HG03378 (cell line): ENCODE data around the gene HSPBAP1.

Source experiments
- ATAC-seq: cut with Tn5 transposase; IDR thresholded peaks from one replicate; pipeline ENCODE4 v1.9.1; 2021; ENCODE audit warnings: mild to moderate bottlenecking, moderate library complexity; ENCODE audit not compliant: unreplicated experiment

HSPBAP1 gene, protein sequence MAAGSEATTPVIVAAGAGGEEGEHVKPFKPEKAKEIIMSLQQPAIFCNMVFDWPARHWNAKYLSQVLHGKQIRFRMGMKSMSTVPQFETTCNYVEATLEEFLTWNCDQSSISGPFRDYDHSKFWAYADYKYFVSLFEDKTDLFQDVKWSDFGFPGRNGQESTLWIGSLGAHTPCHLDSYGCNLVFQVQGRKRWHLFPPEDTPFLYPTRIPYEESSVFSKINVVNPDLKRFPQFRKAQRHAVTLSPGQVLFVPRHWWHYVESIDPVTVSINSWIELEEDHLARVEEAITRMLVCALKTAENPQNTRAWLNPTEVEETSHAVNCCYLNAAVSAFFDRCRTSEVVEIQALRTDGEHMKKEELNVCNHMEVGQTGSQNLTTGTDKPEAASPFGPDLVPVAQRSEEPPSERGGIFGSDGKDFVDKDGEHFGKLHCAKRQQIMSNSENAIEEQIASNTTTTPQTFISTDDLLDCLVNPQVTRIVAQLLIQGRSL

DNA sequence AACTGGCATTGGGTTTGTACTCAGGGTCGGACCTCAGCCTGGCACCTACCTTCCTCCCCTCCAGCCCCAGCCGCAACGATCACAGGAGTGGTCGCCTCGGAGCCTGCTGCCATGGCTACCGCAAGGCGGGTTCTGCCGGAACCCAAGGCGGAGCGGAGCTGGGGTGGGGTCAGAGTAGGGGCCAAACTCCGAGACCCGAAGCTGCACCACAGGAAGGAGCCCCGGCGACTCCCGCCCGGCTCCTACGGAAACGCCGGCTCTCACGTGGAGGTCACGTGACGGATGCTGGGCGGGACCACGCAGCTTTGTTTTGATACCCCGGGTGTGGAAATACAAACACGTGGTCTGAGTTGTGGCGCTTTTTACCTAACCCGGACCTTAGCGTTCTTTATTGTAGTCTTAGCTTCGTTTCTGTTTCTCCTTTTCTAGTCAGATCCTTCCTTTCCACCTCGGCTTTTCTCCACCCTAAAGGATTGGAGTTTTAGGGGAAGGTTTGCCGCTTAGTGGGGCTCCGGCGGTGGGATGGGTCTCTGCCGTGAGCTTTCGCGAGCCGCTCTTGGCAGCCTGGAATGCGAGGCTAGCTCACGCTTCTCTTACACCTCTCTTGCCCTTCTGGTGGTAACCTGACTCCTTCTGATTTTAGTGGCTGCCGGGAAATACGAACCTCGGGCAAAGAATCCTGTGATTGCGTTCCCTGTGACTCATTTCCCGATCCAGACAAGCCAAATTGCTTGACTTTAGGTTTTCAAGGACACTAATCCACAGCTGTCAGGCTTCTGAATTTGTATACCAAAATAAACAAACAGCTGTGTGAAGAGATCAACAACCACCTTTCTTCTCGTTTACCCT lies at the start of gene HSPBAP1:
Gene HSPBAP1 (minus strand): TSS at position 264 of the 849 bp plus-strand sequence. CDS start 151 bp downstream, at position 113.
- ATAC-seq, result peak; percentile 45

DNA sequence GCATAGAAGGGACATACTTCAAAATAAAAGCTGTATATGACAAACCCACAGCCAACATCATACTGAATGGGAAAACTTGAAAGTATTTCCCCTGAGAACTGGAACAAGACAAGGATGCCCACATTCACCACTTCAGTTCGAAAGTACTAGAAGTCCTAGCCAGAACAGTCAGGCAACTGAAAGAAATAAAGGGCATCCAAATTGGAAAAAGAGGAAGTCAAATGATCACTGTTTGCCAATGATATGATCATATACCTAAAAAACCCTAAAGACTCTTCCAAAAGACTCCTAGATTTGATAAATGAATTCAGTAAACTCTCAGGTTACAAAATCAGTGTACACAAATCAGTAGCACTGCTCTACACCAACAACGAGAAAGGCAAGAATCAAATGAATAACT lies 42.0 kb upstream of the HSPBAP1 start:
- no peak for ATAC-seq

DNA sequence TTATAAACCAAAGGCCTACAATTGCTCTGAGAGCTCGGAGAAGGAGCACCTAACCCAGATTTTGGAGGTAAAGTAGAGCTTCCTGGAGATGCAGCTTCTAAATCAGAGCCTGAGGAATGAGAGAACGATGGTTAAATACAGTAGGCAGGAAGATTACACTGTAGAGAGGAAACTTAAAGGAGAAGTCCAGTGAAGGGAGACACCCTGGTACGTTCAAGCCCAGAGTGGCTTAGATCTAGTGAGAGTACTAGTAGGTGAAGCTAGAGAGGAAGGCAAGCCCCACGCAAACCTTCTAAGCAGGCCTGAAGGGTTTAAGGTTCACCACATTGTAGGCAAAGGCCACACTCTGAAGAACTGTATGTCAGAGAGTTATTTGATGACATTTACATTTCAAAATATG lies 34.6 kb upstream of the HSPBAP1 start:
- ATAC-seq, result no peak

DNA sequence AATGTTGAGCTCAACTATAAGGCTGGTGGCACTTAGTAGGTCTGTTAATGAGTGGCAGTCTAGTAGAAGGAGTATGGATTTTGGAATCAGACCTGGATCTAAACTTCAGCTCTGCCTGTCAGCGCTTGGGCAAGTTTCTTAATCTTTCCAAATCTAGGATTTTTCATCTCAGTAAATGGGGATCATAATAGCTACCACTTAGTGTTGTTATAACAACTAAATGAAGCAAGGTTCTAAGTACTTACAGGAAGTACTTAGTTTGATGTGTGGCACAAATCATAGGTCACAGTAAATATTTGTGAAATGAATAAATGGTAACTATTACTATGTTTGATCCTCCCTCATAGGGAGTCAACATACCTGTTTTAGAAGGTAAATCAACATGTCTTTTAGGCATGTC lies 32.6 kb upstream of the HSPBAP1 start:
- ATAC-seq, result no peak

DNA sequence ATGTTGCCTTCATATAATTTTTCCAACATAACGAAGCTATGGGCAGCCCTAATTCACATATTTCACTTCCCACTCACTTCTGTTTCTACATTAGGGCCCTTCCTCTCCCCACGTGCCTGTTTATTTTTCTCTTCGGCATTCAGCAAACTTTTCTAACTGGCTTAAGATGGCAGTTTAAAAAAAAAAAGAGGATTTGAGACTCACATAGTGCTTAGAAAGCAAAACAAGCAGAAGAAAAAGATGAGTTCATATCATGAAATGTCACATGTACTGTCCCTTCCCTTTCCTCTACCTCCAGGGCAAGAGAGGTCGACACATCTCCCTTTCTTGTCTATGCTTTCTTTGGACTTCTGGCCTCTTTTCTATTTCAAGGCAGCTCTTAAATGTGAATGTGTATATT lies 31.8 kb upstream of the HSPBAP1 start:
- no peak for ATAC-seq

DNA sequence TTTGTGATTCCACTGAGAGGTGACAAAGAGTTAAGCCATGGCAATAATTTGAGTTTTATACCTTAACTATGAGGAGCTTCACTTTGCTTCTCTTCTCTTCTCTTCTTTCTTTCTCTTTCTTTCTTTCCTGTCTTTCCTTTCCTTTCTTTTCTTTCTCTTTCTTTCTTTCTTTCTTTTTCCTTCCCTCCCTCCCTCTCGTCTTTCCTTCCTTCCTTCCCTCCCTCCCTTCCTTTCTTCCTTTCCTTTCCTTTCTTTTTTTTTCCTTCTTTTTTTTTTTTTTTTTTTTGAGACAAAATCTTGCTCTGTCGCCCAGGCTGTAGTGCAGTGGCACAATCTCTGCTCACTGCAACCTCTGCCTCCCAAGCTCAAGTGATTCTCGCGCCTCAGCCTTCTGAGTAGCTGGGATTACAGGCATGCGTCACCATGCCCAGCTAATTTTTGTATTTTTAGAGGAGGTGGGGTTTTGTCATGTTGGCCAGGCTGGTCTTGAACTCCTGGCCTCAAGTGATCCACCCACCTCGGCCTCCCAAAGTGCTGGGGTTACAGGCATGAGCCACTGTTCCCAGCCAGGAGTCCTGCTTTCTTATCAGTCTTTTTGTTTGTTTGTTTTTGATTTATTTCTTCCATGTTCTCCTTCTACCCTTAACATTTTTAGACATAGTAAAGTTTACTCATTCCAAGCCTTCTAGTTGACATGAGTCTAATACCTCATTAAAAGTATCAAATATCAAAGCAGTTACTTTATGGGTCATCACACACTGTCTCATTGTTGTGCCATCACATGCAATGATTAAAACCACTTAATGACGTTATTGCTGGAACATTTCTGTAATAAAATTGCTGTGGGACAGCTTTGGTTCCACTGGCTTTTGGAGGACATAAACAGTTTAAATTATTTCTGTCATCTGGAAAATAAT lies 31.1 kb upstream of the HSPBAP1 start:
- no peak for ATAC-seq

DNA sequence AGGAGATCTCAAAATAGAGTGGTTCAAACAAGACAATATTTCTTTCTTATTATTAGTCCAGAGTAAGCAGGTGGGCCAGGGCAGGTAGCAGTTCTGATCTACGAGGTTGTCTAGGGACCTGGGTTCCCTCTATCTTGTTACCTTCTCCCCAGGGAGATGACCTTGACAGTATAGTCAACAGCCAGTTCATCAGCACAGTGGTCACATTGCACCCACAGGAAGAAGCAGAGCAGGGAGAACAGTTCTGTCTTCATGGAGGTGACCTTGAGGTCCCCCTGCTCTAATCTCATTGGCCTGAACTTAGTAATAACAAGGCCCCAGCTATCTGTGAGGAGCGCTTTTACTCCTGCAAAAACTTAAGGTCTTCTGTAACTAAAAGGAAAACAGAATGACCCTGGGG lies 23.0 kb upstream of the HSPBAP1 start:
- no peak for ATAC-seq

DNA sequence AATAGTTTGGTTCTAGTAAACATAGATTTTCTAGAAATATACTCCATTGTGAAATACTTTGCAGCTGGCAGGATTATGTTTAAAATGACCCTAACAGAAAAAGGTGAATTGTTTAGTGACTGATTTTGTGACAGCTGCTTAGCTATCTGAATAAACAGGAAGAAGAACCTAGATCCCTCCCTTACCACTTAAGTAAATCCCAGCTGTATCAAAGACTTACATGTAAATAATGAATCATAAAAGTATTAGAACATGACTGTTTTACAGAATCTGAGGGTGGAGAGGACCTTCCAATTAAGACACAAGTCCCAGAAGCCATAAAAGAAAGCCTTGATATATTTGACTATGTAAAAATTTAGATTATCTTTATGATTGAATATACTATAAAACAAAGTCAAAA lies 17.1 kb upstream of the HSPBAP1 start:
- ATAC-seq, result no peak

DNA sequence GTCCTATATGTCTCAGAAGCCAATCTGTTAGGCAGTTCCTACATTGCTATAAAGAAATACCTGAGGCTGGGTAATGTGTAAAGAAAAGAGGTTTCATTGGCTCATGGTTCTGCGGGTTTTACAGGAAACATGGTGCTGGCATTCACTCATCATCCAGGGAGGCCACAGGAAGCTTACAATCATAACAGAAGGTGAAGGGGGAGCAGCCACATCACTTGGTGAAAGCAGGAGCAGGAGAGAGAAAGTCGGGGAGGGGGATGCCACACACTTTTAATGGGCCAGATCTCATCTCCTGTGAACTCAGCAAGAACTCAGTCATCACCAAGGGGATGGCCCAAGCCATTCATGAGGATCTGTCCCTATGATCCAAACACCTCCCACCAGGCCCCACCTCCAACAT lies 10.3 kb upstream of the HSPBAP1 start:
- ATAC-seq, result no peak

DNA sequence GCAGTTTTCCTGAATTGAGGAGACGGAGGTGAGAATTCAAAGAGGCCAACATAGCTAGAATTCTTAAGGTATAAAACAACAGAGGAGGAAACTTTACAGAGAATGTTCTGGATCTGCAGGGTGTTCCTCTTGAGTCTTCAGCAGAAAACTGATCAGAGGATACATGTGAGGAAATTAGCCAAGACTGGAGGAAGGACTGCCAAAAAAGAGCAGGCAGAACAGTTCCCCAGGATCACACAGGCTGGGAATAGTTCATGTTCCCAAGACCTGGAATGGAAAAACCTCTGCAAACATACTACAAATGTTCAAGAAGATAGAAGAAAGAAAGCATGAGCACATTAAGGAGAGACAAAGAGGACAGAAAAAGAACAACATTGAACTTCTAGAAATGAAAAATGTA lies 8.7 kb upstream of the HSPBAP1 start:
- no peak for ATAC-seq

DNA sequence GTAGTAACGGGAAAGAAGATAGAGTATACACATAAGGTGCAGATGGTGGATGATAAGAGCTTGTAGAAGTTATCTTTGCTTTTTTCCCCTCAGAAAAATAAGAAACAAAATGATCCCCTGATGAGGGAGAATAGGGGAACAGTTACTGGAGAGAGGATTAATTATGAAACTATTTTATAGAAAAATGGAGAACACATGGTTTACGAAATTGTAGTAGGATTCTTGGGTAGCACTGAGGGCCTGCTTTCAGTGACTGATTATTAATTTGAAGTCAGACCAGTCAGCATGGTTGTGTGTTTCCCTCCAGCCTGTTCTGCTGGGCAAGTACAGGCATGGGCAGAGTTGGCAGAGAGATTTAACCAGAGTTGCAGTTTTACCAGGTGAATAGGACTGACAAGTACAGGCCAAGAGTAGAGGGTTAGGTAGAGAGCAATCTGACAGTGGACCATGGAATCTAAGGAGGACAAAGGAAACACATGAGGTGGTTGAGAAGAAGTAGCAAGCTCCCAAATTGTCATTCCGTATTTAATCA lies 7.1 kb upstream of the HSPBAP1 start:
- no peak for ATAC-seq

DNA sequence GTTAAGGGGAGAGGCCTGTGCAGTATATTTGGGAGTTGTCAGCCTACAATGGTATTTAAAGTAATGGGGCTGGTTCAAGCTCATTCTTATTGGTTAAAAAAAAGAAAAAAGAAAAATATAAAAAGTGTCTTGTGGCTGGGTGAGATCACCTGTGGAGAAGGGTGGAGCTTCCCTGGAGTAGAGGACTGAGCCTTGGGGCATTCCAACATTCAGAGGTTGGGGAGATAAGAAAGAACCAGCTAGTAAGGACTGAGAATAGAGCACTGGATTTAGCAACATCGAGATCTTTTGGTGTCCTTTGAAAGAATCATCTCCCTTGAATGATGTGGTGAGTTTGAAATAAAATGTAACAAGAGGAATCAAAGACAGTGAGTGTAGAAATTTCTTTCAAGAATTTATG lies 6.4 kb upstream of the HSPBAP1 start:
- ATAC-seq, result no peak

DNA sequence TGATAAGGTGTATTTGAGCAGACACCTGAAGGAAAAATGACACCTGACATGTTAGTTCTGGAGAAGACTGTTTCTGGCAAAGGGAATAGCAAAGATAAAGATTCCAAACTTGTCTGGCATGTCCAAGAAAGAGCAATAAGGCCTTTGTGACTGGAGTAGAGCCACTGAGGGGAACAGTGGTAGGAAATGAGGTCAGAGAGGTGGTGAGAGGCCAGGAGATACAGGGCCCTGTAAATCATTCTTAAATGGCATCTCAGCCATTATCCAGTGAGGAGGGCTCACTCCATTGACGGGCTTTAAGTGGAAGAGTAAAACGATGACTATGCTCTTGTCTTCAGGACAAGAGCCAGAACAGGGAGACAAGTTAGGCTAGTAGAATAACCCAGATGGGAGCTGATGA lies 5.7 kb upstream of the HSPBAP1 start:
- no peak for ATAC-seq

DNA sequence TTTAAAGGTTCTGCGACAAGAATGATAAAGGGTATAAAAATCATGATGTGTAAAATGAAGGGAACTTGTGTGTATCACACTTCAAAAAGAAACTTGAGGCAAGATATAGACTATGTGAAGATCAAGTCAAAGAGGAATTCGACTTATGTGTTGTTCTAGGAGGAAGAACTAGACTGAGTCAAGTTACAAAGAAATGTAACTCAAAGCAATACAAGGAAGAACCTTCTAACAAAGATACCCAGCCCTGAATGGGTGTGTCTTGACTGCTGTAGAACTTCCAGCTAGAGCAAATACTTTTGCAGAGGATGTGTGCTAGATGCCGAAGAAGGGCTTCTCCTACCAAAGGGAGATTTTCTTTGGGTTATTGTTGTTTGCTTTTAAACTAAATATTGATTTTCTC lies 3.7 kb upstream of the HSPBAP1 start:
- ATAC-seq, result no peak

DNA sequence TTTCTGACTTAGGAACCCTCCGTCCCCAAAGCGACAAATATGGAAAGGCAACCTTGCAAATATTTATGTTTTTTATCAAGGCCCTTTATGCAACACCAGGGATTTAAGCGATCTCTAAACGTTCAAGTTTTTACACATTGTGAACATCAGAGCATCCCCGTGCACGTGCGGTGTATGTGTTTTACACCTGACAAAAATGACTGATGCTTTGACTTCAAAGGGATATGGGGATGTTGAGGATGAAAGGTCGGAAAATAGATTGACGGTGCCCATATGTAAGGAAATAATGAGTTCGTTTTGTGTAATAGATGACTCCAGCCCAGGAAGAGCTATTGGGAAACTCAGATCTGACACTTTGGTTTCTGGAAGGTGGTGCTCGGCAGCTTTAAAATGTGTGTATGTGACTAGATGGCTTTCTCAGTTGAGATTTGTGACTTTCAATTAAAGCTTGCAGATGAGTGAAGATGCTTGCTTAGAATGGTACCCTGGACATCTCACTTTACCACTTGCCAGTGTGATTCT lies 2.1 kb upstream of the HSPBAP1 start:
- no peak for ATAC-seq

DNA sequence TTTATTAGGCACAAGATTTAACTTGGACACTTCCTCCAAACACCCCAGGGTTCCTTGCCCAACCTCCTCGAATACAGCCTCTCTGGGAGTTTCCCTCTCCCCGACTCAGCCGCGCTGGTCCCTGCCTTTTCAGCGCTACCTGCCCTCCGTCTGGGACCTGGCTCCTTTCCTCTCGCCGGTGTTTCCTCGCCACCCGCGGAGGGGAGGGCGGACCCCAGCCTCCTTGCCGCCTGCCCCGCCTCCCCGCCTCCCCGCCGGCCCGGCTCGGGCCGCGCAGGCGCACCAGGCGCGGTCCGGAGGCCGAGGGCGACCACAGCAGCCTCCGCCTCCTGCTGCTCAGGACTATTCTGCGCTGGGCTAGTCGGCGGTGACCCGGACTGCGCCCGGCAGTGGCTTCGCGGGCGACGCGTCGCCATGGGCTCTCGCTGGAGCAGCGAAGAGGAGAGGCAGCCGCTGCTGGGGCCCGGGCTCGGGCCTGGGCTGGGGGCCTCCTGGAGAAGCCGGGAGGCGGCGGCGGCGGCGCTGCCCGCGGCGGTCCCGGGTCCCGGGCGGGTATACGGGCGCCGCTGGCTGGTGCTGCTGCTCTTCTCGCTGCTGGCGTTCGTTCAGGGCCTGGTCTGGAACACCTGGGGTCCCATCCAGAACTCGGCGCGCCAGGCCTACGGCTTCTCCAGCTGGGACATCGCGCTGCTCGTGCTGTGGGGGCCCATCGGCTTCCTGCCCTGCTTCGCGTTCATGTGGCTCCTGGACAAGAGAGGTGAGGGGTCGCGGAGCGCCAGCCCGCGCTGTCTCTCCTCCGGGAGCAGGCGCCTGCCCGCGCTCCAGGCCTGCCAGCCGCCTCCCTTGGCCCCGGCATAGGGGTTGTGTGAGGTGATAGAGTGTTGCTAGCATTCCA lies 1.4 kb upstream of the HSPBAP1 start, which contains the start of gene SLC49A4:
Gene SLC49A4 (plus strand): TSS at position 291 of the 895 bp plus-strand sequence. CDS start 124 bp downstream, at position 415.
- ATAC-seq, result peak; percentile 58

DNA sequence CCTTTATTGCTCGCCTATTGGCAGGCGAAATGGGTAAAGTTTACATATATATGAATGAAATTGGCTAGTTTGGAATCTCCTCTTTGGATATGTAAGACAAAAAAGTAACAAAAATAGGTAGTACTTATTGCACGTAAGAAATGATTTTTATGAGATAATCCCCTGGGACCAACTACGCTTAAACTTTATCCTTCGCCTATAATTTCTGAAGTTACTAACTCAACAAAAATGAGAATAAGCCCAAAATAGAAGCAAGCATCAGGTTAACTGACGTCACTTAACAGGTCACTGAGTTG lies 800 bp upstream of the HSPBAP1 start:
- no peak for ATAC-seq

DNA sequence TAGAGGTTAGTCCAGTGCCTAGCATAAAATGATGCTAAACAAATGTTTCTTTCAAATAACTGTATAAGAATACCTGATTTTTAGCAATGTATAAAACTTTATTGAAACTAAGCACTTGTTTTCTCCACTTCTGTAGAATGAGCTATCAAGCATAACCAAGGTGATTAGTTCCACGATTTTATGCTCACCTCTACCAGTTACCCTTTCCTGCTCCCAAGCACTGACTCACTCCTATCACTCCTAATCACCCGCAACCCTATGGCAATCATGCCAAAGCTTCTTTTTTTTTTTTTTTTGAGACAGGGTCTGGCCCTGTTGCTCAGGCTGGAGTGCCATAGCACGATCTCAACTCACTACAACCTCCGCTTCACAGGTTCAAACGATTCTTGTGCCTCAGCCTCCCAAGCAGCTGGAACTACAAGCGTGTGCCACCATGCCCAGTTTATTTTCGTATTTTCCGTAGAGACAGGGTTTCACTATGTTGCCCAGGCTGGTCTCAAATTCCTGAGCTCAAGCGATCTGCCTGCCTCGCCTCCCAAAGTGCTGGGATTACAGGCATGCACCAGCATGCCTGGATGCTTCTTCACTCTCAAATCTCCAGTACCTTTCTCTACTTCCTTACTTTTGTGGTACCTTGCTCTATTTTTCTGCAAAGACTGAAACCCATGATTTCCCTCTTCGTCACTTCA lies 3.9 kb downstream of the HSPBAP1 start:
- ATAC-seq, result no peak

DNA sequence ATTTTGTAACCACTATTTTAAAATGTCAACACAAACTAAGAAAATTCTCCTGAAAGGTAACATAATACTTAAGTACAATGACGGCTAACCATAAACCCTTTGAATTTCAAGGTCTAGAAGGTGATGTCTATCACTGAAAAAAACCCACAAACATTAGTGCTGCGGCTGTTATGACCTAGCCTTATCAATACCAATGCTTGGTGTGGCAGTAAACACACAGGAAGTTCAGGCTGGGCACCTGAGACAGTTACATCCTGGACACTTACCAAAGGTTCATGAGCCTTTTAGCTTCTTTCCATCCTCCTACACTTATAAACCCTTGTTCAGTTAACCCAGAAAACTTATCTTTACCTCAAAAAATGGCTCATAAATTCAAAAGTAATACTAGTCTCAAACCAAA lies 5.8 kb downstream of the HSPBAP1 start:
- no peak for ATAC-seq
